Measurements from ENCODE around the gene INAFM1.

INAFM1 gene

GRCh38 chr19:47274071-47274890 lies at the start of gene INAFM1:
Gene INAFM1, plus strand, starts transcription at chr19:47274885. Its CDS starts 35 bp downstream, at chr19:47274920.
- DNase-seq (ENCODE audit: low read depth) = peak; percentile 97

GRCh38 chr19:47225746-47226425 lies 48.8 kb upstream of the INAFM1 start:
- peak; percentile 76 for DNase-seq (ENCODE audit: low read depth)

- DNase-seq (ENCODE audit: low read depth) = no peak
Observed at GRCh38 chr19:47226426-47227351, 48.0 kb upstream of the INAFM1 start.

GRCh38 chr19:47227352-47228167 lies 47.1 kb upstream of the INAFM1 start:
- DNase-seq (ENCODE audit: low read depth) = no peak

- DNase-seq (ENCODE audit: low read depth) = no peak
Observed at GRCh38 chr19:47228168-47228936, 46.3 kb upstream of the INAFM1 start.

GRCh38 chr19:47228937-47229675 lies 45.6 kb upstream of the INAFM1 start:
- DNase-seq (ENCODE audit: low read depth) = no peak

- no peak for DNase-seq (ENCODE audit: low read depth)
Observed at GRCh38 chr19:47229676-47230053, 45.0 kb upstream of the INAFM1 start.

- peak; percentile 76 for DNase-seq (ENCODE audit: low read depth)
Observed at GRCh38 chr19:47230054-47230920, 44.4 kb upstream of the INAFM1 start.

GRCh38 chr19:47230921-47231214 lies 43.8 kb upstream of the INAFM1 start, which contains the start of gene BBC3:
Gene BBC3, minus strand, starts transcription at chr19:47231199. Its CDS starts 2,768 bp downstream, at chr19:47228431.
- no peak for DNase-seq (ENCODE audit: low read depth)

- DNase-seq (ENCODE audit: low read depth) = peak; percentile 93
Observed at GRCh38 chr19:47231215-47232054, 43.2 kb upstream of the INAFM1 start.

- no peak for DNase-seq (ENCODE audit: low read depth)
Observed at GRCh38 chr19:47232422-47233211, 42.1 kb upstream of the INAFM1 start.

- no peak for DNase-seq (ENCODE audit: low read depth)
Observed at GRCh38 chr19:47236072-47236675, 38.5 kb upstream of the INAFM1 start.

GRCh38 chr19:47239152-47239551 lies 35.5 kb upstream of the INAFM1 start:
- DNase-seq (ENCODE audit: low read depth) = no peak

- peak; percentile 72 for DNase-seq (ENCODE audit: low read depth)
Observed at GRCh38 chr19:47239610-47240296, 34.9 kb upstream of the INAFM1 start.

- no peak for DNase-seq (ENCODE audit: low read depth)
Observed at GRCh38 chr19:47240556-47240955, 34.1 kb upstream of the INAFM1 start.

Data from T-helper 22 cell (primary cell).